Measurements from ENCODE around the gene SMARCD2.

GRCh38 chr17:63821804-63822203 is 20.7 kb downstream of the SMARCD2 start:
- TF ChIP-seq POLR2A (IDR thresholded peaks at IDR 0.05) = no peak
- TF ChIP-seq CTCF (IDR thresholded peaks at IDR 0.05) = no peak
